ENCODE measurements around the gene PDSS2. TPM values are rescaled to one million over a fixed set of nuclear protein-coding genes. Genes with fewer than 3 reads are reported as not detected.

PDSS2 gene
- total RNA-seq, 1 experiment from 2014 or later, result 12.1 TPM

DNA sequence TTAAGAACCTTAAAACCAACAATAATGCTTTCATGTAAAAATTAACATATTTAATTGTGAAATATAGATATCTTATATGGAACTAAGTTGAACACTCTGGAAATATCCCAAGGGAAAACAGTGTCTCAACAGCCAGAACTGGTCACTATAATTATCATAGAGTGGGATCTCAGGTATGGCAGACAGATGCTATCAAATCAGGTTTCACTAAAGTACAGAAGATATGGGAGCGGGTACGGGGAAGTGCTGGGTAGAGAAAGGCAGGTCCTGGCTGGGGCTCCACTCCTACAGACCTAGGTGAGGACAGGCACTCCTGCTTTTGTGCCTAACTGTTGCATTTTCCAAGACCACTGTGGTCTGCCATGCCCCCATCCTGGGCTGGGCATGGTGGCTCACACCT is 215.9 kb downstream of the PDSS2 start:
- no peaks in the 10 kb centered on the region for H3K79me1 ChIP-seq (ENCODE audit: insufficient read depth, low read depth, low read length, poor library complexity, severe bottlenecking)
- H4K20me1 ChIP-seq (ENCODE audit: control insufficient read depth, insufficient read depth, insufficient read length), result no peaks in the 10 kb centered on the region
- H3K18ac ChIP-seq (ENCODE audit: insufficient read length, low read depth, low read length), result no peak overlapping the region
- H2BK15ac ChIP-seq (ENCODE audit: low read depth, low read length), result no peak overlapping the region
- H3K4me2 ChIP-seq (ENCODE audit: insufficient read depth, insufficient read length, low read length), result no peak overlapping the region
- Mint-ChIP-seq H3K4me1 (peaks cover 5% of the 10 kb centered on the region in 2 experiments; a peak in 3 of 4 replicates), H3K9me3 (no peaks in the 10 kb centered on the region), H3K27me3 (ENCODE audit: low read depth) (no peaks in the 10 kb centered on the region), H3K27ac (no peak overlapping the region), H3K4me3 (no peak overlapping the region), H3K36me3 (ENCODE audit: insufficient read depth in 1 of 3, low read depth in 3 of 3) (0 out of 7 replicates have a peak, but pooled peaks cover 0 to 5% (median 0%) of the 10 kb centered on the region in 3 experiments)
- no peaks in the 10 kb centered on the region for H3K79me2 ChIP-seq (ENCODE audit: insufficient read depth, low read length)
- H2BK20ac ChIP-seq (ENCODE audit: low read depth, low read length, poor library complexity, severe bottlenecking), result no peak overlapping the region
- H3K14ac ChIP-seq (ENCODE audit: insufficient read depth, low read length), result no peak overlapping the region
- no CpG with 5 or more reads among the region's 2 CpGs for WGBS (ENCODE audit: extremely low coverage, insufficient read length, low lambda C conversion rate)
- H3K9ac ChIP-seq (ENCODE audit: extremely low read depth, insufficient read length, low read length), result no peak overlapping the region
- no peaks in the 10 kb centered on the region for H3K27me3 ChIP-seq (ENCODE audit: insufficient read depth, low read length)
- H2BK120ac ChIP-seq (ENCODE audit: low read depth, low read length, poor library complexity, severe bottlenecking), result no peak overlapping the region
- no peak overlapping the region for H2BK12ac ChIP-seq (ENCODE audit: insufficient read length, low read depth, low read length)
- TF ChIP-seq, protein P1, sequence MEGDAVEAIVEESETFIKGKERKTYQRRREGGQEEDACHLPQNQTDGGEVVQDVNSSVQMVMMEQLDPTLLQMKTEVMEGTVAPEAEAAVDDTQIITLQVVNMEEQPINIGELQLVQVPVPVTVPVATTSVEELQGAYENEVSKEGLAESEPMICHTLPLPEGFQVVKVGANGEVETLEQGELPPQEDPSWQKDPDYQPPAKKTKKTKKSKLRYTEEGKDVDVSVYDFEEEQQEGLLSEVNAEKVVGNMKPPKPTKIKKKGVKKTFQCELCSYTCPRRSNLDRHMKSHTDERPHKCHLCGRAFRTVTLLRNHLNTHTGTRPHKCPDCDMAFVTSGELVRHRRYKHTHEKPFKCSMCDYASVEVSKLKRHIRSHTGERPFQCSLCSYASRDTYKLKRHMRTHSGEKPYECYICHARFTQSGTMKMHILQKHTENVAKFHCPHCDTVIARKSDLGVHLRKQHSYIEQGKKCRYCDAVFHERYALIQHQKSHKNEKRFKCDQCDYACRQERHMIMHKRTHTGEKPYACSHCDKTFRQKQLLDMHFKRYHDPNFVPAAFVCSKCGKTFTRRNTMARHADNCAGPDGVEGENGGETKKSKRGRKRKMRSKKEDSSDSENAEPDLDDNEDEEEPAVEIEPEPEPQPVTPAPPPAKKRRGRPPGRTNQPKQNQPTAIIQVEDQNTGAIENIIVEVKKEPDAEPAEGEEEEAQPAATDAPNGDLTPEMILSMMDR (conservative IDR thresholded peaks at IDR 0.05), result no peak
- no peak for DNase-seq
- H2AFZ ChIP-seq (ENCODE audit: low read length), result no peak overlapping the region
- no peak overlapping the region for H3T11ph ChIP-seq (ENCODE audit: low read length)
- H3K56ac ChIP-seq (ENCODE audit: insufficient read length, low read depth, low read length), result no peak overlapping the region
- H4K91ac ChIP-seq (ENCODE audit: insufficient read length, low read depth, low read length), result no peak overlapping the region
- no peaks in the 10 kb centered on the region for H3K4me1 ChIP-seq (ENCODE audit: insufficient read depth, low read length)
- no peak overlapping the region for H4K8ac ChIP-seq (replicated peaks; ENCODE audit: insufficient read length, low read depth, low read length)
- H3K4ac ChIP-seq (ENCODE audit: low read depth, low read length), result no peak overlapping the region
- no peaks in the 10 kb centered on the region for H3K23me2 ChIP-seq (ENCODE audit: insufficient read length, low read depth, low read length, poor library complexity, severe bottlenecking)
- H3K9me3 ChIP-seq (ENCODE audit: control insufficient read depth, low read depth, low read length), result no peaks in the 10 kb centered on the region
- H4K5ac ChIP-seq (ENCODE audit: insufficient read length, low read depth, low read length), result no peak overlapping the region
- H2BK5ac ChIP-seq (ENCODE audit: insufficient read length, low read length), result no peak overlapping the region
- H3K23ac ChIP-seq (ENCODE audit: insufficient read length, low read depth, low read length), result no peak overlapping the region
- no peak overlapping the region for H2AK5ac ChIP-seq (ENCODE audit: insufficient read length, low read length)
- no peak overlapping the region for H3K27ac ChIP-seq (ENCODE audit: insufficient read length, low read depth, low read length)
